ENCODE measurements around the gene ARL4D. TPM values are rescaled to one million over a fixed set of nuclear protein-coding genes. Genes with fewer than 3 reads are reported as not detected.
"Not testable (repeated sequence)": the region's sequence is repeated elsewhere in the genome, so short reads cannot be mapped to it uniquely, and the experiment has no call there.

The ARL4D gene
- total RNA-seq, 1 donor from 2014 or later, result 35.6 TPM

DNA sequence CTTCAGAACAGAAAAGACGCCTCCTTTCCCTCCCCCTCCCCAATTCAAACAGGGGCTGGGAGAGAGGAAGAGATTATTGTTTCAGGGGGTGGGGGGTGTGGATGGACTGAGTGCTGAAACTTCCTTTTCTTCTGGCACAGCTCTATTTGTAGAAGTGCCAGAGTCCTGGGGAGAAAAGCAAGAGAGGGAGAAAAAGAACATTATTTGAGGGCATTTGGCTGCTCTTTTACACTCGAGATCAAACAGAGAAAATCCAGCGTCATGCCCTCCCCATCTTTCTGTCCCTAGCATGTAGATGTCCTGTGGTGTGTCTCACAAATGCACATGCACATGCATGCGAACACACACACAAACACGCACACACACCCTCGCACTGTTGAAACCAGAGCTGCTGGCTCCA is 13.0 kb downstream of the ARL4D start:
- Histone ChIP-seq H3K27me3 (no peaks in the 10 kb centered on the region), H3K27ac (no peak overlapping the region), H3K4me3 (no peak overlapping the region), H3K36me3 (no peaks in the 10 kb centered on the region), H3K9me3 (no peaks in the 10 kb centered on the region), H3K4me1 (peaks cover 19% of the 10 kb centered on the region)
- DNase-seq (ENCODE audit: extremely low spot score in 2 of 2), result no peak
- intact Hi-C loops (cut with DNase I), result no loop called here
- no peak for TF ChIP-seq POLR2A (IDR thresholded peaks at IDR 0.05)
- TF ChIP-seq POLR2AphosphoS5 (IDR thresholded peaks at IDR 0.05; ENCODE audit: insufficient read depth in 1 of 2, low read depth in 1 of 2), result no peak
- TF ChIP-seq, protein P1, sequence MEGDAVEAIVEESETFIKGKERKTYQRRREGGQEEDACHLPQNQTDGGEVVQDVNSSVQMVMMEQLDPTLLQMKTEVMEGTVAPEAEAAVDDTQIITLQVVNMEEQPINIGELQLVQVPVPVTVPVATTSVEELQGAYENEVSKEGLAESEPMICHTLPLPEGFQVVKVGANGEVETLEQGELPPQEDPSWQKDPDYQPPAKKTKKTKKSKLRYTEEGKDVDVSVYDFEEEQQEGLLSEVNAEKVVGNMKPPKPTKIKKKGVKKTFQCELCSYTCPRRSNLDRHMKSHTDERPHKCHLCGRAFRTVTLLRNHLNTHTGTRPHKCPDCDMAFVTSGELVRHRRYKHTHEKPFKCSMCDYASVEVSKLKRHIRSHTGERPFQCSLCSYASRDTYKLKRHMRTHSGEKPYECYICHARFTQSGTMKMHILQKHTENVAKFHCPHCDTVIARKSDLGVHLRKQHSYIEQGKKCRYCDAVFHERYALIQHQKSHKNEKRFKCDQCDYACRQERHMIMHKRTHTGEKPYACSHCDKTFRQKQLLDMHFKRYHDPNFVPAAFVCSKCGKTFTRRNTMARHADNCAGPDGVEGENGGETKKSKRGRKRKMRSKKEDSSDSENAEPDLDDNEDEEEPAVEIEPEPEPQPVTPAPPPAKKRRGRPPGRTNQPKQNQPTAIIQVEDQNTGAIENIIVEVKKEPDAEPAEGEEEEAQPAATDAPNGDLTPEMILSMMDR (IDR thresholded peaks at IDR 0.05), result no peak

DNA sequence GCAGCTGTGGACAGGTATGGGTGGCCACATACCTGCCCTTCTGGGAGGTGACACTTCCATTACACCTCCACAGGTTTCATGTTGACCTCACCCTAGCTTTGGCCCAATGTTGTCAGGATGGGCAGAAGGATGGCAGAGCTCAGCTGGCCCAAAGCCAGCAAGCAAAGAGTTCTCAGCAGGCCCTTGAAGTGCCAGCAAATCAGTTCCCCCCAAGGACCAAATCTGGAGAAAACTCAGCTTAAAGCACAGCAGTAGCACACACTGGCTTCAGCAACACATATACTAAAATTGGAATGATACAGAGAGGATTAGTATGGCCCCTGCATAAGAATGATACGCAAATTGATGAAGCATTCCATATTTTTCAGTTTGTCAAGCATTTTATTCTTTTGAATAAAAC is 13.4 kb downstream of the ARL4D start:
- no peaks in the 10 kb centered on the region for H3K36me3 ChIP-seq
- H3K27ac ChIP-seq, result no peak overlapping the region
- intact Hi-C loops (cut with DNase I), result no loop called here
- no peak overlapping the region for H3K4me3 ChIP-seq
- H3K9me3 ChIP-seq, result no peaks in the 10 kb centered on the region
- DNase-seq (ENCODE audit: extremely low spot score in 2 of 2), result no peak
- H3K27me3 ChIP-seq, result no peaks in the 10 kb centered on the region
- TF ChIP-seq, protein P1 (IDR thresholded peaks at IDR 0.05), result no peak
- no peak for TF ChIP-seq POLR2A (IDR thresholded peaks at IDR 0.05)
- TF ChIP-seq POLR2AphosphoS5 (IDR thresholded peaks at IDR 0.05; ENCODE audit: insufficient read depth in 1 of 2, low read depth in 1 of 2), result no peak
- peaks cover 23% of the 10 kb centered on the region for H3K4me1 ChIP-seq

DNA sequence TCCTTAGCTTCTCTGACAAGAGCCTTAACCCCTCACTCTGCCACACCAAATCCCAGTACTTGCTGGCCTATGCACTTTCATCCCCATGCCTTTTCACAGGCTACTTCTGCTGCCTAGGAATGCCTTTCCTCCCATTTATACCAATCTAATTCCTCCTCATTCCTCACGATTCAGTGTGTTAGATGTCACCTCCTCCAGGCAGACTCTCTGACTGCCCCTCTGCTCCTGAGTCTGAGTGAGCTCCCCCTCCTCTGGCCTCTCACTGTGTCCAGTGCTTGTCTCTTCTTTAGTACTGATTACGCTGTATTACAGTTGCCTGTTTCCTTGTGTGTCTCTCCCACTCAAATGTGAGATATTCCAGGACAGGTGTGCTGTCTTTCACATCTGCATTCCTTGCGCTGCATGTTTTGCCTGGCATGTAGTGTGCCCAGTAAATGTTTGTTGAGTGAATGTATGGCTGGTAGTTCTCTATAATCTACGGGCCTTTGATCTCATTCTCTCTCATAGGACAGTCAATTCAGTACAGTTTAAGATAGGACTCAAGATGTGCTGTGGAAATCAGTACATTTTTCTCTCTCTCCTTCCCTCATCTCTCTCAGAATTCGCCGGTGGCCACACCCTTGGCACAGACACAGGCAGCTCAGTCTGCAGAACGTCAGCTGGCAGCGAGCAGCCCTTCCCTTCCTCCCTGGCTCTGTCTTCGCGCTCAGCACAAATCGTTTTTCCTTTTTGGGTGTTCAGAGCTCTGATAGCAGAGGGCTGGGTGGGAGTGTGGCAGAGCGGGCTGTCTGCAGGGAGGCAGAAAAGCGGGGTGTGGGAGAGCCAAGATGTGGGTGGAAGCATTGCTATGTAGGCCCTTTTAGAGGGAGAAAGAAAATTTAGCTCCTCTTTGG is 18.5 kb downstream of the ARL4D start:
- TF ChIP-seq, protein P1 (IDR thresholded peaks at IDR 0.05), result no peak
- TF ChIP-seq POLR2AphosphoS5 (IDR thresholded peaks at IDR 0.05; ENCODE audit: insufficient read depth in 1 of 2, low read depth in 1 of 2), result peak; percentile 64 to 83
- TF ChIP-seq POLR2A (IDR thresholded peaks at IDR 0.05), result no peak
- Histone ChIP-seq H3K36me3 (no peaks in the 10 kb centered on the region), H3K4me3 (no peak overlapping the region), H3K27me3 (no peaks in the 10 kb centered on the region), H3K9me3 (no peaks in the 10 kb centered on the region), H3K27ac (peak overlapping the region; percentile 81), H3K4me1 (peaks cover 35% of the 10 kb centered on the region)
- DNase-seq (ENCODE audit: extremely low spot score in 2 of 2), result no peak
- intact Hi-C loops (cut with DNase I), result no loop called here

DNA sequence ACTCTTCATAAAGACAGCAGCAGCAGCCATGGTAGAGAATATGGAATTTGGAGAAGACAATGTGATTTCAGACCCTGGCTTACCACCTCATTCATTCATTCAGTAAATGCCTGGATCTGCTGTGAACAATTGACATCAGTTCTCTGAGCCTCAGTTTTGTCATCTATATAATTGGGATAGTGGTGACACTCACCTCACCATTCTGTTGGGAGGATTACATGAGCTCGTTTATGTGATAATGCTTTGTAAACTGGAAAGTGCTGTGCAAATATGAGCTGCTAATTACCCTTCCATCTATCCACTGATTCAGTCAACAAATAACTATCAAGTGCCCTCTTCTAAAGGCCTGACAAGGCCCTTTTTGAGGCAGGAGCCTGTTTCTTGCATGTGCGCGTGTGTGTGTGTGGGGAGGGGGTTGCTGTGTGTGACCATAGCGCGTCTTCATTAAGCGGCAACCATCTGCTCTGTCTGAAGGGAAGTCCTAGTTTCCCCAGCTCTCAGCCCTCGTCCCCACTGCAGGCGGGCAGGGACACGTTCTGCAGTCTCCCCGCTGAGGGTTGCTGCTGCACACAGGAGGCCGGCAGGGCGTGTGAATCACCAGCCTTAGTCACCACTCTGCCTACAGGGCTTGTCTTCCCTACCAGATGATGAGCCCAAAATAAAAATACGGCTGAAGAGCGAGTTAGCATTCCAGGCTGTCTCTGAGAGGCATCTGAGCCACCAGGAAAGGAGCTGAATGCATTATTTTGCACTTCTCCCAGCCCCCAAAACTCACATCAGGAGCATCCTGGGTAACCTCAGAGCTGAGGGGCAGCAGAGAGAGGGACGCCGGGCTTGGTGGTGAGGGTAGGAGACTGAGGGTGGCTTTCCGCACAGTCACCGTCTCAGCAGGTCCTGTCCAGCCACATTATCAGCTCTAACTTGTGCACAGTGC is 19.9 kb downstream of the ARL4D start:
- H3K36me3 ChIP-seq, result no peaks in the 10 kb centered on the region
- peak overlapping the region in 1 of 2 donors; percentile 7 for H3K4me3 ChIP-seq
- H3K27me3 ChIP-seq, result no peaks in the 10 kb centered on the region
- intact Hi-C loops (cut with DNase I), result no loop called here
- H3K9me3 ChIP-seq, result no peaks in the 10 kb centered on the region
- TF ChIP-seq, protein P1 (IDR thresholded peaks at IDR 0.05), result no peak
- peak; percentile 76 to 77 for TF ChIP-seq POLR2AphosphoS5 (IDR thresholded peaks at IDR 0.05; ENCODE audit: insufficient read depth in 1 of 2, low read depth in 1 of 2)
- H3K27ac ChIP-seq, result peak overlapping the region; percentile 81
- DNase-seq (ENCODE audit: extremely low spot score in 2 of 2), result no peak
- H3K4me1 ChIP-seq, result peaks cover 35% of the 10 kb centered on the region

DNA sequence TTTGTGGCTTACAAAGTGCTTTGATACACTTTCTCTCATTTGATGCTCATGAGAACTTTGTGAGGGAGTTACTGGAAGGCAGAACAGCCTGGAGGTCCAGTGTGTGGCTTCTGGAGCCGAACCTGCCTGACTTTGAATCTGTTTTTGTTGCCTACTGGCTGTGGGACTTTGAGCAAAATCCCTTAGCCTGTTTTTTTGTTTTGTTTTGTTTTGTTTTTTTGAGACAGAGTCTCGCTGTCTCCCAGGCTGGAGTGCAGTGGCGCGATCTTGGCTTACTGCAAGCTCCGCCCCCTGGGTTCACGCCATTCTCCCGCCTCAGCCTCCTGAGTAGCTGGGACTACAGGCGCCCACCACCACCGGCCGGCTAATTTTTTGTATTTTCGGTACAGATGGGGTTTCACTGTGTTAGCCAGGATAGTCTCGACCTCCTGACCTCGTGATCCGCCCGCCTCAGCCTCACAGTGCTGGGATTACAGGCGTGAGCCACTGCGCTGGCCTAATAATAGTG is 20.6 kb downstream of the ARL4D start:
- DNase-seq (ENCODE audit: extremely low spot score in 2 of 2); H3K36me3 ChIP-seq; H3K9me3 ChIP-seq; intact Hi-C loops (cut with DNase I); H3K27me3 ChIP-seq: not testable (repeated sequence)
- Histone ChIP-seq H3K4me3 (peak overlapping the region in 1 of 2 donors; percentile 7), H3K4me1 (peaks cover 35% of the 10 kb centered on the region), H3K27ac (peak overlapping the region; percentile 81)
